Measurements from ENCODE around the gene MAP3K1.

MAP3K1 gene

DNA sequence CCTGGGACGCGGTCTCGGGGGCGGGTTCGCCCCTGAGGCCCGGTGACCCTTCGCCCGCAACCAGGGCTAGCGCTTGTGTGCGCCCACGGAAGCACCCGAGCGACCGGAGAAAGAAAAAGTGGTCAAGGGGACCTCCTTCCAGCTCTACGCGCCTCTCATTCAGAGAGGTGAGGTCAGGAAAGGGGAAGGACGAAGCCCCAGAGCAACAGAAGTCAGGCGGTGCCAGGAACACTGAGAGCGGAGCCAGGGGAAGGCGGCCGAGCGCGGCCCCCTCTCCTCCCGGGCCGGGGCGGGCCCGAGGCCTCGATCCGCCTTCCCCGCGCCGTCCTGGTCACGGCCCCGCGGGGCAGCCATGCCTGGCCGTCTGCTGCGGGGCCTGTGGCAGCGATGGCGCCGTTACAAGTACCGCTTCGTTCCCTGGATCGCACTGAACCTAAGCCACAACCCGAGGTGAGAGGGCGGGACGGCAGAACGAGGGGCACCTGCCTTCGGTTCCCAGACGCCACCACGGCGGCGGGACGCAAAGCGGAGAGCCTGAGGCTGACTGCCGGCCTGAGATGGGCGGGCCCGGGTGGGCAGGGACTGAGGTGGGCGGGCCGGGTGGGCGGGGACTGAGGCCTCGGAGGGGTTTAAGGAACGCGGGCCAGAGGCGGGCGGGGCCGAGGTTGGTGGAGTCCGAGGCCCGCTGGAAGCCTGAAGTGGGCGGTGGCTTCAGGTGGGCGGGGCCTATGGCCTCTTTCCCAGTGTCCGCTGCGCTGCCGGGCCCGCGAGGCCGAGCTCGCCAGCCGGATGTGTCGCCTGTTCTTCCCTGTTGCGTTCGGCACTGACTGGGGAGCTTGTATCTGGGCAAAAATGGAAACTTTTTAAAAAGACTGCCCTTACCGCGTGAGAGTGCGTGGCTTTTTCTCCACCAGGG, 94.2 kb downstream of the MAP3K1 start, which contains the start of gene SETD9:
TSS of gene SETD9 (plus strand) at position 303 of the 916 bp plus-strand sequence. CDS start at position 353, 50 bp downstream.
- H3K36me3 ChIP-seq (ENCODE audit: control insufficient read depth, insufficient read depth, low read length): peaks cover 4% of the 10 kb centered on the region
- H3K27ac ChIP-seq (ENCODE audit: low read depth, low read length): peak within 1 kb of the TSS; percentile 99
- H3K9me3 ChIP-seq (ENCODE audit: control insufficient read depth, insufficient read depth, low read length): no peaks in the 10 kb centered on the region
- peaks cover 12% of the 10 kb centered on the region for H3K4me1 ChIP-seq (ENCODE audit: control insufficient read depth, insufficient read depth, low read length)
- H3K27me3 ChIP-seq (ENCODE audit: control insufficient read depth, insufficient read depth, low read length): no peaks in the 10 kb centered on the region
- peak within 1 kb of the TSS; percentile 93 for H3K4me3 ChIP-seq (ENCODE audit: low read depth, low read length)
- H3K9ac ChIP-seq (ENCODE audit: low read depth, low read length): peak within 1 kb of the TSS; percentile 98

- no peaks in the 10 kb centered on the region for H3K27me3 ChIP-seq (ENCODE audit: control insufficient read depth, insufficient read depth, low read length)
- H3K27ac ChIP-seq (ENCODE audit: low read depth, low read length): peak overlapping the region; percentile 99
- no peaks in the 10 kb centered on the region for H3K9me3 ChIP-seq (ENCODE audit: control insufficient read depth, insufficient read depth, low read length)
- peak overlapping the region; percentile 93 for H3K4me3 ChIP-seq (ENCODE audit: low read depth, low read length)
- peaks cover 12% of the 10 kb centered on the region for H3K4me1 ChIP-seq (ENCODE audit: control insufficient read depth, insufficient read depth, low read length)
- H3K36me3 ChIP-seq (ENCODE audit: control insufficient read depth, insufficient read depth, low read length): peaks cover 11% of the 10 kb centered on the region
- peak overlapping the region; percentile 98 for H3K9ac ChIP-seq (ENCODE audit: low read depth, low read length)
Observed at GRCh38 chr5:56910210-56910965, 95.0 kb downstream of the MAP3K1 start.

GRCh38 chr5:56913766-56914165, 98.4 kb downstream of the MAP3K1 start:
- Histone ChIP-seq H3K9ac (ENCODE audit: low read depth, low read length) (no peak overlapping the region), H3K27ac (ENCODE audit: low read depth, low read length) (no peak overlapping the region)

GRCh38 chr5:56914678-56915077, 99.3 kb downstream of the MAP3K1 start:
- H3K4me3 ChIP-seq (ENCODE audit: low read depth, low read length): no peak overlapping the region
- peaks cover 12% of the 10 kb centered on the region for H3K4me1 ChIP-seq (ENCODE audit: control insufficient read depth, insufficient read depth, low read length)
- peaks cover 18% of the 10 kb centered on the region for H3K36me3 ChIP-seq (ENCODE audit: control insufficient read depth, insufficient read depth, low read length)
- no peak overlapping the region for H3K27ac ChIP-seq (ENCODE audit: low read depth, low read length)
- H3K27me3 ChIP-seq (ENCODE audit: control insufficient read depth, insufficient read depth, low read length): no peaks in the 10 kb centered on the region
- no peak overlapping the region for H3K9ac ChIP-seq (ENCODE audit: low read depth, low read length)
- H3K9me3 ChIP-seq (ENCODE audit: control insufficient read depth, insufficient read depth, low read length): no peaks in the 10 kb centered on the region

More at GRCh38 chr5:56913766-56914165, 98.4 kb downstream of the MAP3K1 start:
- Histone ChIP-seq H3K9me3 (ENCODE audit: control insufficient read depth, insufficient read depth, low read length) (no peaks in the 10 kb centered on the region), H3K27me3 (ENCODE audit: control insufficient read depth, insufficient read depth, low read length) (no peaks in the 10 kb centered on the region), H3K4me1 (ENCODE audit: control insufficient read depth, insufficient read depth, low read length) (peaks cover 12% of the 10 kb centered on the region), H3K36me3 (ENCODE audit: control insufficient read depth, insufficient read depth, low read length) (peaks cover 15% of the 10 kb centered on the region), H3K4me3 (ENCODE audit: low read depth, low read length) (no peak overlapping the region)

- Histone ChIP-seq H3K36me3 (ENCODE audit: control insufficient read depth, insufficient read depth, low read length) (peaks cover 46% of the 10 kb centered on the region), H3K4me1 (ENCODE audit: control insufficient read depth, insufficient read depth, low read length) (no peaks in the 10 kb centered on the region), H3K27me3 (ENCODE audit: control insufficient read depth, insufficient read depth, low read length) (no peaks in the 10 kb centered on the region), H3K9me3 (ENCODE audit: control insufficient read depth, insufficient read depth, low read length) (no peaks in the 10 kb centered on the region), H3K9ac (ENCODE audit: low read depth, low read length) (no peak overlapping the region), H3K27ac (ENCODE audit: low read depth, low read length) (no peak overlapping the region), H3K4me3 (ENCODE audit: low read depth, low read length) (no peak overlapping the region)
Observed at GRCh38 chr5:56917534-56917933, 102.2 kb downstream of the MAP3K1 start.

DNA sequence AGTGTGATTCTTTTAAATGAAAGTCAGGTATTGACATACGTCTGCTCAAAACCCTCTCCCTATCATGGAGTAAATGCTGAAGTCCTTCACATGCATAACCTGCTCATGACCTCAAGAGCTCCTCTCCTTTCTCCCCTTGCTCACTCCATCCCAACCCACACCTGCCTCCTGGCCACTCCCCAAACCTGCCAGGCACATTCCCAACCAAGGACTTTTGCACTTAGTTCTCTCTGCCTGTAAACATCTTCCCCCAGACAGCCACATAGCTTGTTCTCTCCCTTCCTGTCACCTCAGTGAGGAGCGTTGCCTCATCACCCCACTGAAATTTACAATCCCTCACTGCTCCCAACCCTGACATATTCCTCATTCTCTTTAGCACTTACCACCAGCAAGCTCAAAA, 102.7 kb downstream of the MAP3K1 start:
- Histone ChIP-seq H3K27ac (ENCODE audit: low read depth, low read length) (no peak overlapping the region), H3K27me3 (ENCODE audit: control insufficient read depth, insufficient read depth, low read length) (no peaks in the 10 kb centered on the region), H3K4me3 (ENCODE audit: low read depth, low read length) (no peak overlapping the region), H3K4me1 (ENCODE audit: control insufficient read depth, insufficient read depth, low read length) (no peaks in the 10 kb centered on the region), H3K9ac (ENCODE audit: low read depth, low read length) (no peak overlapping the region), H3K9me3 (ENCODE audit: control insufficient read depth, insufficient read depth, low read length) (peaks cover 3% of the 10 kb centered on the region; the same call in 1 of the 2 replicates), H3K36me3 (ENCODE audit: control insufficient read depth, insufficient read depth, low read length) (peaks cover 52% of the 10 kb centered on the region)

- Histone ChIP-seq H3K27me3 (ENCODE audit: control insufficient read depth, insufficient read depth, low read length) (no peaks in the 10 kb centered on the region), H3K4me1 (ENCODE audit: control insufficient read depth, insufficient read depth, low read length) (no peaks in the 10 kb centered on the region), H3K36me3 (ENCODE audit: control insufficient read depth, insufficient read depth, low read length) (peaks cover 64% of the 10 kb centered on the region), H3K27ac (ENCODE audit: low read depth, low read length) (no peak overlapping the region), H3K9me3 (ENCODE audit: control insufficient read depth, insufficient read depth, low read length) (peaks cover 5% of the 10 kb centered on the region; the same call in 1 of the 2 replicates), H3K9ac (ENCODE audit: low read depth, low read length) (no peak overlapping the region), H3K4me3 (ENCODE audit: low read depth, low read length) (no peak overlapping the region)
Observed at GRCh38 chr5:56919942-56920662, 104.8 kb downstream of the MAP3K1 start.

- Histone ChIP-seq H3K36me3 (ENCODE audit: control insufficient read depth, insufficient read depth, low read length) (peaks cover 87% of the 10 kb centered on the region), H3K4me1 (ENCODE audit: control insufficient read depth, insufficient read depth, low read length) (no peaks in the 10 kb centered on the region), H3K9me3 (ENCODE audit: control insufficient read depth, insufficient read depth, low read length) (peaks cover 5% of the 10 kb centered on the region; the same call in 1 of the 2 replicates), H3K9ac (ENCODE audit: low read depth, low read length) (no peak overlapping the region), H3K4me3 (ENCODE audit: low read depth, low read length) (no peak overlapping the region), H3K27ac (ENCODE audit: low read depth, low read length) (no peak overlapping the region), H3K27me3 (ENCODE audit: control insufficient read depth, insufficient read depth, low read length) (no peaks in the 10 kb centered on the region)
Observed at GRCh38 chr5:56922922-56923321, 107.6 kb downstream of the MAP3K1 start.

- no peaks in the 10 kb centered on the region for H3K4me1 ChIP-seq (ENCODE audit: control insufficient read depth, insufficient read depth, low read length)
- H3K4me3 ChIP-seq (ENCODE audit: low read depth, low read length): no peak overlapping the region
- H3K9ac ChIP-seq (ENCODE audit: low read depth, low read length): no peak overlapping the region
- peaks cover 99% of the 10 kb centered on the region for H3K36me3 ChIP-seq (ENCODE audit: control insufficient read depth, insufficient read depth, low read length)
- H3K27me3 ChIP-seq (ENCODE audit: control insufficient read depth, insufficient read depth, low read length): no peaks in the 10 kb centered on the region
- no peaks in the 10 kb centered on the region for H3K9me3 ChIP-seq (ENCODE audit: control insufficient read depth, insufficient read depth, low read length)
- no peak overlapping the region for H3K27ac ChIP-seq (ENCODE audit: low read depth, low read length)
Observed at GRCh38 chr5:56934325-56934724, 119.0 kb downstream of the MAP3K1 start.

DNA sequence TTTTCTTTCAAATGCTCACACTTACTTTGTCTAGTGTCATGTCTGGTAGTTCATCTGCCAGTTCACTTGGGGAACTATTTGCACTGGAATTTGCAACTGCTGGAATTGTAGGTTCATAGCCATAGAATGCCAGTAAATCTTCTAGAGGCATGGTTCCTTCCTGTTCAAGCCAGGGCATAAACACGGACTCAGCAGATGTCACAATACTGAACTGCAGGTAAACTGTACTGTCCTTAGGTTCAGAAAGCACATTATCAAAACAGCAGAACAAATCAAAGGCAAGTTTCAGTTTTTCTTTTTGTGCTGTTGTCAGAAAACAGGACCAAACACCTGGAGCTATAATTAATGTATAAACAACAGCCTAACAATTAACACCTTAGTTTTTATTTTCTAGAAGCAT, 123.5 kb downstream of the MAP3K1 start:
- peaks cover 100% of the 10 kb centered on the region for H3K36me3 ChIP-seq (ENCODE audit: control insufficient read depth, insufficient read depth, low read length)
- no peak overlapping the region for H3K4me3 ChIP-seq (ENCODE audit: low read depth, low read length)
- H3K9ac ChIP-seq (ENCODE audit: low read depth, low read length): no peak overlapping the region
- H3K9me3 ChIP-seq (ENCODE audit: control insufficient read depth, insufficient read depth, low read length): no peaks in the 10 kb centered on the region
- H3K4me1 ChIP-seq (ENCODE audit: control insufficient read depth, insufficient read depth, low read length): no peaks in the 10 kb centered on the region
- no peak overlapping the region for H3K27ac ChIP-seq (ENCODE audit: low read depth, low read length)
- no peaks in the 10 kb centered on the region for H3K27me3 ChIP-seq (ENCODE audit: control insufficient read depth, insufficient read depth, low read length)

All from HUES48 (cell line).